22Rv1 (cell line): ENCODE results near the gene PTP4A1.

Source experiments
- ZFX ChIP-seq: fragments of 450-650 bp; IDR thresholded peaks from 2 replicates; pipeline ENCODE4 v1.6.1; 2017; ENCODE audit warnings: antibody characterized with exemption, borderline replicate concordance
- TF ChIP-seq, protein P1 (sequence below): fragments of 450-650 bp; IDR thresholded peaks from 2 replicates; pipeline ENCODE4 v1.5.1; 2017; ENCODE audit warnings: mild to moderate bottlenecking

DNA sequence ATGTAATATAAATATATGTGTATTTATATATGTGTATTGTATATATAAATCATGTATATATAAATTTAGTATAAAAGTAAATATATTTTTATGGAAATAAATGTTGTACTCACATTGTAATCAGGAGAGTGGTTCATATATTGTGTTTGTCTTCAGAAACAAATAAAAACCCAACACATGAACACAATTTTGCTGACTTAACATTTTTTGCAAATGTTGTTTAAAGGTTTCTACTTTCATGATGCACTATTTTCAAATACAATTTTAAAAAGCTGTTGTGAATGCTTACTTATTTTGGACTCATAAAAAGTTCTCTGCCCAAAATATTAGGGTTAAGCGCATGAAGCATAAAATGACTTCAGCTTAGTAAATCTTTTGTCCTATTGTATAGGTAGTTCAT lies 39.3 kb downstream of the PTP4A1 start:
- TF ChIP-seq, protein P1, sequence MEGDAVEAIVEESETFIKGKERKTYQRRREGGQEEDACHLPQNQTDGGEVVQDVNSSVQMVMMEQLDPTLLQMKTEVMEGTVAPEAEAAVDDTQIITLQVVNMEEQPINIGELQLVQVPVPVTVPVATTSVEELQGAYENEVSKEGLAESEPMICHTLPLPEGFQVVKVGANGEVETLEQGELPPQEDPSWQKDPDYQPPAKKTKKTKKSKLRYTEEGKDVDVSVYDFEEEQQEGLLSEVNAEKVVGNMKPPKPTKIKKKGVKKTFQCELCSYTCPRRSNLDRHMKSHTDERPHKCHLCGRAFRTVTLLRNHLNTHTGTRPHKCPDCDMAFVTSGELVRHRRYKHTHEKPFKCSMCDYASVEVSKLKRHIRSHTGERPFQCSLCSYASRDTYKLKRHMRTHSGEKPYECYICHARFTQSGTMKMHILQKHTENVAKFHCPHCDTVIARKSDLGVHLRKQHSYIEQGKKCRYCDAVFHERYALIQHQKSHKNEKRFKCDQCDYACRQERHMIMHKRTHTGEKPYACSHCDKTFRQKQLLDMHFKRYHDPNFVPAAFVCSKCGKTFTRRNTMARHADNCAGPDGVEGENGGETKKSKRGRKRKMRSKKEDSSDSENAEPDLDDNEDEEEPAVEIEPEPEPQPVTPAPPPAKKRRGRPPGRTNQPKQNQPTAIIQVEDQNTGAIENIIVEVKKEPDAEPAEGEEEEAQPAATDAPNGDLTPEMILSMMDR: no peak
- TF ChIP-seq ZFX: no peak
